OCI-LY7 (cell line): ENCODE data around the gene TBC1D20. TPM values are rescaled to one million over a fixed set of nuclear protein-coding genes. Genes with fewer than 3 reads are reported as not detected.

ENCODE experiments used
- BruUV-seq: library from RNA; stranded (reverse); fragments of 400-500 nt; replicated peaks from 2 replicates; lab custom pipeline; 2021; lab: Mats Ljungman, UMichigan
- CTCF ChIA-PET: fragments of 300-600 bp; sonication (Branson Sonifier 250); formaldehyde crosslinking; loops from one replicate; lab custom pipeline; 2022; ENCODE audit warnings: antibody characterized with exemption; ENCODE audit not compliant: unreplicated experiment; lab: Charles Lee
- POLR2A ChIA-PET: fragments of 300-600 bp; sonication (Branson Sonifier 250); formaldehyde crosslinking; loops from one replicate; lab custom pipeline; 2022; ENCODE audit warnings: antibody characterized with exemption; lab: Charles Lee
- DNase-seq: peaks from one replicate; pipeline ENCODE4 v3.0.0-alpha.2; 2015; ENCODE audit warnings: low spot score
- H2AFZ ChIP-seq: fragments of 200-600 bp; sonication (generic), shearing (Covaris generic); 2 replicates; pipeline ENCODE4 v1.6.1; 2014; ENCODE audit warnings: mild to moderate bottlenecking, antibody characterized with exemption, low read length, moderate library complexity
- H3K27ac ChIP-seq: fragments of 200-600 bp; sonication (generic); 2 replicates; pipeline ENCODE4 v1.5.1; 2014; ENCODE audit warnings: mixed run types, low read depth, mild to moderate bottlenecking, moderate library complexity, low read length, inconsistent platforms; ENCODE audit not compliant: poor library complexity, severe bottlenecking
- H3K36me3 ChIP-seq: fragments of 200-600 bp; sonication (generic); 2 replicates; pipeline ENCODE4 v1.6.1; 2014; ENCODE audit warnings: mild to moderate bottlenecking, antibody characterized with exemption, low read length, moderate library complexity, mixed read lengths; ENCODE audit not compliant: insufficient read depth
- H3K4me1 ChIP-seq: fragments of 200-600 bp; sonication (generic); 2 replicates; pipeline ENCODE4 v1.5.1; 2014; ENCODE audit warnings: mild to moderate bottlenecking, low read length; ENCODE audit not compliant: insufficient read depth, poor library complexity, severe bottlenecking
- H3K4me2 ChIP-seq: fragments of 200-600 bp; sonication (generic); 2 replicates; pipeline ENCODE4 v1.6.1; 2014; ENCODE audit warnings: mild to moderate bottlenecking, low read length
- H3K4me3 ChIP-seq: fragments of 200-600 bp; sonication (generic); 2 replicates; pipeline ENCODE4 v1.5.1; 2014; ENCODE audit warnings: mild to moderate bottlenecking, low read depth, low read length; ENCODE audit not compliant: poor library complexity, severe bottlenecking
- H3K79me2 ChIP-seq: fragments of 200-600 bp; sonication (generic); 2 replicates; pipeline ENCODE4 v1.6.1; 2016; ENCODE audit warnings: low read depth, mild to moderate bottlenecking, low read length, moderate library complexity, mixed read lengths; ENCODE audit not compliant: insufficient read depth
- H3K9me2 ChIP-seq: fragments of 200-600 bp; sonication (generic); 2 replicates; pipeline ENCODE4 v1.6.1; 2016; ENCODE audit warnings: mild to moderate bottlenecking, low read length, mixed read lengths; ENCODE audit not compliant: insufficient read depth
- H3K9me3 ChIP-seq: fragments of 200-600 bp; sonication (generic); 2 replicates; pipeline ENCODE4 v1.6.1; 2014; ENCODE audit warnings: mild to moderate bottlenecking, mixed run types, low read length, mixed read lengths
- H4K20me1 ChIP-seq: fragments of 200-600 bp; sonication (generic); 2 replicates; pipeline ENCODE4 v1.6.1; 2014; ENCODE audit warnings: mild to moderate bottlenecking, antibody characterized with exemption, low read length, moderate library complexity, mixed read lengths; ENCODE audit not compliant: insufficient read depth
- CTCF ChIP-seq: fragments of 200-600 bp; sonication (generic); conservative IDR thresholded peaks from 2 replicates; pipeline ENCODE4 v1.5.1; 2014; ENCODE audit warnings: mild to moderate bottlenecking, antibody characterized with exemption, low read length, moderate library complexity, mixed read lengths
- EZH2phosphoT487 ChIP-seq: fragments of 200-600 bp; sonication (generic); IDR thresholded peaks from 2 replicates; pipeline ENCODE4 v1.6.1; 2018; ENCODE audit warnings: low read depth, borderline replicate concordance, mild to moderate bottlenecking, mixed run types, antibody characterized with exemption, low read length, moderate library complexity, mixed read lengths
- intact Hi-C: fragments of 100-400 bp; cut with micrococcal nuclease; formaldehyde crosslinking; loops from one replicate; pipeline ENCODE4 v1.10.0; 2022; ENCODE audit not compliant: unreplicated experiment
- total RNA-seq, 2 experiments: library from RNA; depleted of rRNA in 1 of 2; stranded (reverse); fragments of >200 nt in 1 of 2; shearing (Covaris generic) in 1 of 2; gene quantifications; 2 replicates each; pipeline ENCODE4 v1.2.3, GENCODE V29; 2014 to 2022

The TBC1D20 gene
- total RNA-seq, 2 experiments from 2014 or later = 17.4 to 20.8 TPM

DNA sequence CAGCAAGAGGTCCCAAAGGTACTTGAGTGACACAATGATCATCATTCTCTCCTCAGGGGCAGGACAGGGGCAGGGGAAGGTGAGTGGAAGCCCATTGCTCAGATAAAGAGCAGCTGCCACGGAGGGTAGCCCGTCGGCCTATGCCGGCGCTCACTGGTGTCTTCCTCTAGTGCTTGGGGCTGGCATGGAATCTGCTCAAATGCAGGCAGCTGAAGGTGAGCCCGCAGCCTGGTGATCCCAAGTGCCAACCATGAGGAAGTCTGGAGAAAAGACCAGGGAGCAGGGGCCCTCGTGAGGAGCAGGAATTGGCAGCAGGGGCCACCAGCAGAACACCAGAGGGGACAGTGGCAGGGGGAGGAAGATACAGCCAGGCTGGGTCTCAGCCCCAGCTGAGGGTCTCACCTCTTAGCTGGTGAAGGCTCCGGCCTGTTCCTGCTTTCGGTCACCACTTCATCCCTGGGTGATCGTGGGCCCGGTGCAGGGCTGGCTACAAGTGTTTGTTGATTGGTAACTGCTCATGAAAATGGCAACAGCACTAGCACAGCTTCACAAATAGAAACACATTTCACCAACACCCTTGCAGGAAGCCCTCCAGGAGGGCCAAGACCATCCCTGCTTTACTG lies 29.5 kb downstream of the TBC1D20 start:
- intact Hi-C loops = no loop called here
- Histone ChIP-seq H3K9me2 (no peaks in the 10 kb centered on the region), H3K79me2 (no peaks in the 10 kb centered on the region), H3K4me2 (no peak overlapping the region), H3K4me1 (peaks cover 13% of the 10 kb centered on the region), H2AFZ (no peak overlapping the region), H3K9me3 (no peaks in the 10 kb centered on the region), H4K20me1 (no peaks in the 10 kb centered on the region), H3K4me3 (no peak overlapping the region), H3K27ac (peak overlapping the region; percentile 9), H3K36me3 (peaks cover 61% of the 10 kb centered on the region)
- TF ChIP-seq CTCF (no peak), EZH2phosphoT487 (no peak)
- ChIA-PET POLR2A (no interaction called here), CTCF (no interaction called here)
- BruUV-seq = TSS peak; percentile 27
- DNase-seq = no peak

GRCh38 chr20:432208-432607 lies 30.1 kb downstream of the TBC1D20 start:
- no peak for TF ChIP-seq CTCF
- no peak for TF ChIP-seq EZH2phosphoT487
- Histone ChIP-seq H3K27ac (no peak overlapping the region), H3K4me2 (no peak overlapping the region), H4K20me1 (no peaks in the 10 kb centered on the region), H3K4me1 (peaks cover 7% of the 10 kb centered on the region), H3K4me3 (no peak overlapping the region), H3K79me2 (no peaks in the 10 kb centered on the region), H2AFZ (no peak overlapping the region), H3K9me3 (no peaks in the 10 kb centered on the region), H3K36me3 (peaks cover 61% of the 10 kb centered on the region), H3K9me2 (no peaks in the 10 kb centered on the region)
- intact Hi-C loops = no loop called here
- no peak for DNase-seq
- BruUV-seq = no TSS peak
- CTCF ChIA-PET = no interaction called here
- POLR2A ChIA-PET = interaction anchor here (0.8 kb wide), 1 partner anchor 76 kb away, joined by 3 read pairs; no protein-coding TSS in a partner anchor
